ENCODE measurements around the gene SIX2. TPM values are rescaled to one million over a fixed set of nuclear protein-coding genes. Genes with fewer than 3 reads are reported as not detected.

SIX2 gene
- total RNA-seq, 4 donors from 2014 or later = 0.34 to 1.2 (median 0.60) TPM; not detected in 1

DNA sequence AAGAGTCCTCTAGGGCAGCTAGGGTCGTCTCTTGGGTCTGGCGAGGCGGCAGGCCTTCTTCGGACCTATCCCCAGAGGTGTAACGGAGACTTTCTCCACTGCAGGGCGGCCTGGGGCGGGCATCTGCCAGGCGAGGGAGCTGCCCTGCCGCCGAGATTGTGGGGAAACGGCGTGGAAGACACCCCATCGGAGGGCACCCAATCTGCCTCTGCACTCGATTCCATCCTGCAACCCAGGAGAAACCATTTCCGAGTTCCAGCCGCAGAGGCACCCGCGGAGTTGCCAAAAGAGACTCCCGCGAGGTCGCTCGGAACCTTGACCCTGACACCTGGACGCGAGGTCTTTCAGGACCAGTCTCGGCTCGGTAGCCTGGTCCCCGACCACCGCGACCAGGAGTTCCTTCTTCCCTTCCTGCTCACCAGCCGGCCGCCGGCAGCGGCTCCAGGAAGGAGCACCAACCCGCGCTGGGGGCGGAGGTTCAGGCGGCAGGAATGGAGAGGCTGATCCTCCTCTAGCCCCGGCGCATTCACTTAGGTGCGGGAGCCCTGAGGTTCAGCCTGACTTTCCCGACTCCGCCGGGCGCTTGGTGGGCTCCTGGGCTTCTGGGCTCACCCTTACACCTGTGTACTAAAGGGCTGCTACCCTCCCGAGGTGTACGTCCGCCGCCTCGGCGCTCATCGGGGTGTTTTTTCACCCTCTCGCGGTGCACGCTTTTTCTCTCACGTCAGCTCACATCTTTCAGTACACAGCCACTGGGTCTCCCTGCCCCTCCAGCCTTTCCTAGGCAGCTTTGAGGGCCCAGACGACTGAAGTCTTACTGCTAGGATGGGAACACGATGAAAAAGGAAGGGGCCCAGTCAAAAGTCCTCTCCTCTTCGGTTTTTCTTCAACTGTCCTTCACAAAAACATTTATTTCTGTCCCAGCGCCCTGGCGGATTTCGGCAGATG lies 8.1 kb downstream of the SIX2 start:
- TF ChIP-seq POLR2AphosphoS5 (IDR thresholded peaks at IDR 0.05) (no peak), CTCF (IDR thresholded peaks at IDR 0.05) (no peak), POLR2A (IDR thresholded peaks at IDR 0.05) (no peak), EP300 (IDR thresholded peaks at IDR 0.05) (no peak)
- peaks cover 100% of the 10 kb centered on the region for H3K27me3 ChIP-seq
- 8% methylated on average over 34 of the region's 61 CpGs for WGBS
- peaks cover 34% of the 10 kb centered on the region for H3K4me1 ChIP-seq
- no peak for DNase-seq (ENCODE audit: low spot score in 2 of 2)
- peak overlapping the region; percentile 31 for H3K4me3 ChIP-seq
- H3K9me3 ChIP-seq = no peaks in the 10 kb centered on the region
- no peaks in the 10 kb centered on the region for H3K36me3 ChIP-seq
- H3K27ac ChIP-seq = no peak overlapping the region

GRCh38 chr2:45000341-45000901 lies 8.8 kb downstream of the SIX2 start:
- TF ChIP-seq CTCF (IDR thresholded peaks at IDR 0.05) = no peak
- TF ChIP-seq EP300 (IDR thresholded peaks at IDR 0.05) = no peak
- Histone ChIP-seq H3K27me3 (peaks cover 100% of the 10 kb centered on the region), H3K9me3 (no peaks in the 10 kb centered on the region), H3K4me3 (peak overlapping the region; percentile 31), H3K36me3 (no peaks in the 10 kb centered on the region), H3K27ac (no peak overlapping the region), H3K4me1 (peaks cover 34% of the 10 kb centered on the region)
- DNase-seq (ENCODE audit: low spot score in 2 of 2) = no peak
- 33% methylated on average over 9 of the region's 36 CpGs for WGBS

DNA sequence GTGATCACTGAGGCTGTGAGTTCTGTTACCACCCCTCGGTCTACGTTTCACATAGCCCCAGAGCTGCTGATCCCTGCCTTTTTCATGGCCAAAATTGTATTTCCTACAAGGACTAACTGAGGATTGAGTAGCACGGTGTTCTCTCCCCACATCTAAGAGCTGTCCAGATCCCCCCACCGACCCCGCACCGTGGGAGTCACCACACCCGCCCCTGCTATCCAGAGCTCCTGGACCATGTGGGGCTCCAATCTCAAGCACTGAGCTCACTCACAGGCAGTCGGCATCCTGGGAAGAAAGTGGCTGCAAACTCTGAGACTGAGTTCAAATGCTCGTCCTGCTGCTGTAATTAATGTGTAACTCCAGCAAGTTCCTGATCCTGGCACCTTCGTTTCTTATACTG lies 9.7 kb downstream of the SIX2 start:
- H3K36me3 ChIP-seq = no peaks in the 10 kb centered on the region
- peaks cover 99% of the 10 kb centered on the region for H3K27me3 ChIP-seq
- WGBS = 64% methylated on average over 10 of the region's 10 CpGs
- no peak for DNase-seq (ENCODE audit: low spot score in 2 of 2)
- no peak overlapping the region for H3K4me3 ChIP-seq
- TF ChIP-seq POLR2A (IDR thresholded peaks at IDR 0.05) (no peak), CTCF (IDR thresholded peaks at IDR 0.05) (no peak), EP300 (IDR thresholded peaks at IDR 0.05) (no peak), POLR2AphosphoS5 (IDR thresholded peaks at IDR 0.05) (no peak)
- H3K4me1 ChIP-seq = peaks cover 27% of the 10 kb centered on the region
- H3K27ac ChIP-seq = no peak overlapping the region
- no peaks in the 10 kb centered on the region for H3K9me3 ChIP-seq

GRCh38 chr2:44997963-44998362 lies 11.3 kb downstream of the SIX2 start:
- no peak overlapping the region for H3K27ac ChIP-seq
- TF ChIP-seq POLR2AphosphoS5 (IDR thresholded peaks at IDR 0.05) (no peak), POLR2A (IDR thresholded peaks at IDR 0.05) (no peak), CTCF (IDR thresholded peaks at IDR 0.05) (no peak), EP300 (IDR thresholded peaks at IDR 0.05) (no peak)
- H3K4me1 ChIP-seq = peaks cover 17% of the 10 kb centered on the region
- WGBS = 76% methylated on average over 1 of the region's 1 CpG
- DNase-seq (ENCODE audit: low spot score in 2 of 2) = no peak
- no peak overlapping the region for H3K4me3 ChIP-seq
- peaks cover 87% of the 10 kb centered on the region for H3K27me3 ChIP-seq
- H3K9me3 ChIP-seq = no peaks in the 10 kb centered on the region
- H3K36me3 ChIP-seq = no peaks in the 10 kb centered on the region

DNA sequence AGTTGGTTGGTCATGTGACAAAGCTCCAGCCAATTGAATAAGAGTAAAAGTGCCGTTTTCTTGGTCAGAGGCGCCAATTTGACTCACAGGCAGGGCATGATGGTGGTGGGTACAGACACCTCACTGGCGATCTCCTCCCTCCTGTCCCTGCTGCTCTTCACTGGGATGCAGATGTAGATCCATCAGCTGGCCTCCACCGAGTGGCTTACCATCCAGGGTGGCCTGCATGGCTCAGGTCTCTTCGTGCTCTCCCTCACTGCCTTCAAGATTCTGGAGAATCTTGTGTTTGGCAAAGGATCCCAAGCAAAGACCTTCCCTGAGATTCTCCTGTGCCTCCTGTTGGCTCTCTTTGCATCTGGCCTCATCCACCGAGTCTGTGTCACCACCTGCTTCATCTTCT lies 12.9 kb downstream of the SIX2 start:
- TF ChIP-seq CTCF (IDR thresholded peaks at IDR 0.05) = no peak
- TF ChIP-seq EP300 (IDR thresholded peaks at IDR 0.05) = no peak
- no peak for TF ChIP-seq POLR2AphosphoS5 (IDR thresholded peaks at IDR 0.05)
- TF ChIP-seq POLR2A (IDR thresholded peaks at IDR 0.05) = no peak
- H3K4me1 ChIP-seq = peaks cover 10% of the 10 kb centered on the region
- H3K27me3 ChIP-seq = peaks cover 78% of the 10 kb centered on the region
- WGBS = 87% methylated on average over 6 of the region's 6 CpGs
- no peaks in the 10 kb centered on the region for H3K9me3 ChIP-seq
- no peaks in the 10 kb centered on the region for H3K36me3 ChIP-seq
- no peak overlapping the region for H3K27ac ChIP-seq
- H3K4me3 ChIP-seq = no peak overlapping the region
- no peak for DNase-seq (ENCODE audit: low spot score in 2 of 2)
